ENCODE results near the gene SLC9A9.

- no peak for TF ChIP-seq SP4 (IDR thresholded peaks at IDR 0.05; ENCODE audit: low read length)
- TF ChIP-seq GABPA (IDR thresholded peaks at IDR 0.05; ENCODE audit: borderline replicate concordance, insufficient read depth, low read length): no peak
- no peak for TF ChIP-seq CBX5 (IDR thresholded peaks at IDR 0.05; ENCODE audit: low read depth, low read length)
- no peak for TF ChIP-seq RFX5 (IDR thresholded peaks at IDR 0.05; ENCODE audit: borderline replicate concordance, low read depth, low read length)
- no peak for TF ChIP-seq CHD2 (IDR thresholded peaks at IDR 0.05; ENCODE audit: low read length)
- TF ChIP-seq CEBPB (IDR thresholded peaks at IDR 0.05; ENCODE audit: low read depth, low read length): no peak
- TF ChIP-seq CTCF (IDR thresholded peaks at IDR 0.05; ENCODE audit: control extremely low read depth in 1 of 3, insufficient read depth in 1 of 3, low read depth in 1 of 3, low read length in 3 of 3): no peak
- no peak for TF ChIP-seq JUND (IDR thresholded peaks at IDR 0.05; ENCODE audit: low read length)
- TF ChIP-seq BACH1 (IDR thresholded peaks at IDR 0.05; ENCODE audit: low read length): no peak
- no peak for TF ChIP-seq MAFK (IDR thresholded peaks at IDR 0.05; ENCODE audit: low read depth, low read length)
- TF ChIP-seq EP300 (IDR thresholded peaks at IDR 0.05; ENCODE audit: borderline replicate concordance in 1 of 2, low read depth in 2 of 2, low read length in 2 of 2): no peak
- TF ChIP-seq RNF2 (IDR thresholded peaks at IDR 0.05; ENCODE audit: borderline replicate concordance, low read depth, low read length, missing control alignments, poor library complexity, severe bottlenecking): no peak
Measured at GRCh38 chr3:143514109-143514508, 334.2 kb downstream of the SLC9A9 start.
